ENCODE data around the gene POLD4. TPM values are rescaled to one million over a fixed set of nuclear protein-coding genes. Genes with fewer than 3 reads are reported as not detected.

POLD4 gene
- total and polyA plus RNA-seq, 12 donors: 30.4 to 214 (median 43.5) TPM

- no peaks in the 10 kb centered on the region for H3K27me3 ChIP-seq
- peaks cover 0 to 5% (median 0%) of the 10 kb centered on the region in 9 donors for H3K36me3 ChIP-seq
- intact Hi-C loops (cut with DNase I): loop anchor here in 3 of 10 donors (5.0 kb wide), 1 partner anchor 33 kb away; no protein-coding TSS in a partner anchor
- no peak overlapping the region for H3K4me3 ChIP-seq
- no peak for TF ChIP-seq CTCF (IDR thresholded peaks at IDR 0.05)
- no peaks in the 10 kb centered on the region for H3K9me3 ChIP-seq
- H3K27ac ChIP-seq: peak overlapping the region in 3 of 10 donors; percentile 23 to 30 (median 27)
- WGBS, 2 donors: 71 to 76% methylated on average over 2 of the region's 2 CpGs
- peaks cover 11 to 52% (median 36%) of the 10 kb centered on the region in 9 donors for H3K4me1 ChIP-seq
- no peak for ATAC-seq
- DNase-seq: no peak
These were observed 3.9 kb downstream of the POLD4 start for GRCh38 chr11:67349457-67349856.

- Histone ChIP-seq H3K36me3 (peaks cover 0 to 5% (median 0%) of the 10 kb centered on the region in 9 donors), H3K4me1 (peaks cover 10 to 47% (median 32%) of the 10 kb centered on the region in 9 donors), H3K9me3 (no peaks in the 10 kb centered on the region), H3K27ac (peak overlapping the region in 3 of 10 donors; percentile 23 to 30 (median 27)), H3K27me3 (no peaks in the 10 kb centered on the region), H3K4me3 (no peak overlapping the region)
- intact Hi-C loops (cut with DNase I): loop anchor here in 3 of 10 donors (5.0 kb wide), 1 partner anchor 33 kb away; no protein-coding TSS in a partner anchor
- no peak for ATAC-seq
- no peak for TF ChIP-seq CTCF (IDR thresholded peaks at IDR 0.05)
- WGBS, 2 donors: 68 to 72% methylated on average over 5 of the region's 5 CpGs
- DNase-seq: no peak
These were observed 4.3 kb downstream of the POLD4 start for GRCh38 chr11:67349036-67349435.

GRCh38 chr11:67347964-67348749 is 5.2 kb downstream of the POLD4 start:
- intact Hi-C loops (cut with DNase I): loop anchor here in 3 of 10 donors (5.0 kb wide), 1 partner anchor 34 kb away; no protein-coding TSS in a partner anchor
- Histone ChIP-seq H3K27me3 (no peaks in the 10 kb centered on the region), H3K9me3 (no peaks in the 10 kb centered on the region), H3K36me3 (peaks cover 0 to 5% (median 0%) of the 10 kb centered on the region in 9 donors), H3K4me1 (peaks cover 10 to 43% (median 28%) of the 10 kb centered on the region in 9 donors), H3K4me3 (no peak overlapping the region), H3K27ac (peak overlapping the region in 1 of 10 donors; percentile 27)
- no peak for TF ChIP-seq CTCF (IDR thresholded peaks at IDR 0.05)
- ATAC-seq: no peak
- no peak for DNase-seq
- 83 to 84% methylated on average over 11 of the region's 11 CpGs for WGBS, 2 donors

- DNase-seq: no peak
- TF ChIP-seq CTCF (IDR thresholded peaks at IDR 0.05): peak in 7 of 9 donors; percentile 31 to 75 (median 39)
- Histone ChIP-seq H3K36me3 (no peaks in the 10 kb centered on the region), H3K4me1 (peaks cover 5 to 24% (median 11%) of the 10 kb centered on the region in 9 donors), H3K27ac (no peak overlapping the region), H3K27me3 (no peaks in the 10 kb centered on the region), H3K4me3 (no peak overlapping the region), H3K9me3 (peaks cover 0 to 8% (median 0%) of the 10 kb centered on the region in 11 donors)
- intact Hi-C loops (cut with DNase I): loop anchor here in 3 of 10 donors (5.0 kb wide), 1 partner anchor 36 kb away; no protein-coding TSS in a partner anchor
- ATAC-seq: no peak
- WGBS, 2 donors: 72 to 82% methylated on average over 7 of the region's 7 CpGs
These were observed 7.2 kb downstream of the POLD4 start for GRCh38 chr11:67345920-67346819.
